SK-N-MC (cell line): ENCODE data around the gene AGAP3.

Experiments
- DNase-seq: peaks from one replicate; pipeline ENCODE4 v3.0.0-alpha.2; 2011; ENCODE audit warnings: low read depth, low spot score
- H3K27ac ChIP-seq: fragments of 200-600 bp; sonication (generic); 2 replicates; pipeline ENCODE4 v1.5.1; 2016; ENCODE audit warnings: mixed run types
- H3K36me3 ChIP-seq: fragments of 200-600 bp; sonication (generic); 2 replicates; pipeline ENCODE4 v1.6.1; 2017; ENCODE audit warnings: antibody characterized with exemption, low read length, mixed read lengths; ENCODE audit not compliant: insufficient read depth
- H3K4me3 ChIP-seq: fragments of 200-600 bp; sonication (generic); 2 replicates; pipeline ENCODE4 v1.5.1; 2016
- H3K9ac ChIP-seq: fragments of 200-600 bp; sonication (generic); 2 replicates; pipeline ENCODE4 v1.8.0; 2017; ENCODE audit warnings: mixed run types, mixed read lengths; ENCODE audit not compliant: insufficient read length
- H3K9me3 ChIP-seq: fragments of 200-600 bp; sonication (generic); 2 replicates; pipeline ENCODE4 v1.6.1; 2017; ENCODE audit warnings: low read depth, mild to moderate bottlenecking, antibody characterized with exemption, low read length, moderate library complexity, mixed read lengths
- EZH2 ChIP-seq: fragments of 200-600 bp; sonication (generic); IDR thresholded peaks from one replicate; pipeline ENCODE4 v1.6.1; 2017; ENCODE audit warnings: antibody characterized with exemption
- FOXP2 ChIP-seq: optimal IDR thresholded peaks from 2 replicates; pipeline ENCODE3; 2011; ENCODE audit warnings: mild to moderate bottlenecking, moderate library complexity; ENCODE audit not compliant: insufficient read depth; ENCODE audit errors: extremely low read length, control extremely low read depth
- POLR2AphosphoS5 ChIP-seq: IDR thresholded peaks from 2 replicates; pipeline ENCODE4 v1.6.1; 2012; ENCODE audit warnings: mild to moderate bottlenecking, low read depth, low read length, borderline replicate concordance

The AGAP3 gene

GRCh38 chr7:151087245-151088018 lies 1.2 kb downstream of the AGAP3 start:
- peak overlapping the region; percentile 88 for H3K9ac ChIP-seq
- no peak overlapping the region for H3K27ac ChIP-seq
- TF ChIP-seq POLR2AphosphoS5 (no peak), FOXP2 (no peak), EZH2 (no peak)
- peak overlapping the region; percentile 98 for H3K4me3 ChIP-seq
- DNase-seq: no peak
- H3K36me3 ChIP-seq: no peaks in the 10 kb centered on the region; the same call in 1 of the 2 replicates
- H3K9me3 ChIP-seq: no peaks in the 10 kb centered on the region

GRCh38 chr7:151088019-151088855 lies 2.0 kb downstream of the AGAP3 start:
- peak overlapping the region; percentile 88 for H3K9ac ChIP-seq
- H3K27ac ChIP-seq: no peak overlapping the region
- DNase-seq: no peak
- H3K4me3 ChIP-seq: peak overlapping the region; percentile 98
- H3K36me3 ChIP-seq: no peaks in the 10 kb centered on the region; the same call in 1 of the 2 replicates
- no peak for TF ChIP-seq POLR2AphosphoS5
- no peak for TF ChIP-seq FOXP2
- TF ChIP-seq EZH2: no peak
- no peaks in the 10 kb centered on the region for H3K9me3 ChIP-seq

- H3K27ac ChIP-seq: 0 out of 2 replicates have a peak overlapping the region, but pooled peaks have one; percentile 6
Measured at GRCh38 chr7:151088856-151089699, 2.8 kb downstream of the AGAP3 start.

GRCh38 chr7:151089893-151090730 lies 3.8 kb downstream of the AGAP3 start:
- H3K36me3 ChIP-seq: no peaks in the 10 kb centered on the region; the same call in 1 of the 2 replicates
- H3K9me3 ChIP-seq: no peaks in the 10 kb centered on the region
- H3K9ac ChIP-seq: no peak overlapping the region
- no peak overlapping the region for H3K27ac ChIP-seq
- no peak for DNase-seq
- no peak overlapping the region for H3K4me3 ChIP-seq
- no peak for TF ChIP-seq FOXP2
- no peak for TF ChIP-seq EZH2
- no peak for TF ChIP-seq POLR2AphosphoS5

More at GRCh38 chr7:151088856-151089699, 2.8 kb downstream of the AGAP3 start:
- TF ChIP-seq EZH2 (no peak), POLR2AphosphoS5 (no peak), FOXP2 (no peak)
- no peak for DNase-seq
- no peaks in the 10 kb centered on the region; the same call in 1 of the 2 replicates for H3K36me3 ChIP-seq
- peak overlapping the region; percentile 98; the same call in 1 of the 2 replicates for H3K4me3 ChIP-seq
- H3K9me3 ChIP-seq: no peaks in the 10 kb centered on the region
- H3K9ac ChIP-seq: peak overlapping the region; percentile 20

- Histone ChIP-seq H3K9ac (no peak overlapping the region), H3K4me3 (no peak overlapping the region), H3K27ac (no peak overlapping the region), H3K9me3 (no peaks in the 10 kb centered on the region), H3K36me3 (no peaks in the 10 kb centered on the region; the same call in 1 of the 2 replicates)
- no peak for DNase-seq
- no peak for TF ChIP-seq EZH2
- no peak for TF ChIP-seq POLR2AphosphoS5
Measured at GRCh38 chr7:151091003-151091402, 4.7 kb downstream of the AGAP3 start.

- no peak overlapping the region for H3K27ac ChIP-seq
- H3K9ac ChIP-seq: no peak overlapping the region
- no peak for DNase-seq
- no peaks in the 10 kb centered on the region; the same call in 1 of the 2 replicates for H3K36me3 ChIP-seq
- TF ChIP-seq EZH2: no peak
- TF ChIP-seq FOXP2: no peak
- no peak for TF ChIP-seq POLR2AphosphoS5
- no peaks in the 10 kb centered on the region for H3K9me3 ChIP-seq
- no peak overlapping the region for H3K4me3 ChIP-seq
Measured at GRCh38 chr7:151091431-151091830, 5.2 kb downstream of the AGAP3 start.

- H3K36me3 ChIP-seq: no peaks in the 10 kb centered on the region; the same call in 1 of the 2 replicates
- H3K9ac ChIP-seq: no peak overlapping the region
Measured at GRCh38 chr7:151091988-151092387, 5.7 kb downstream of the AGAP3 start.

More at GRCh38 chr7:151091988-151092387, 5.7 kb downstream of the AGAP3 start:
- Histone ChIP-seq H3K9me3 (no peaks in the 10 kb centered on the region), H3K27ac (no peak overlapping the region), H3K4me3 (no peak overlapping the region)
- TF ChIP-seq POLR2AphosphoS5 (no peak), EZH2 (no peak), FOXP2 (no peak)
- no peak for DNase-seq
